HL-60 (cell line): ENCODE data around the gene TSC22D4.

Source experiments
- DNase-seq, 2 experiments: peaks; one replicate each; pipeline ENCODE4 v3.0.0-alpha.2; 2010 to 2020; ENCODE audit warnings: low read depth in 1 of 2, low spot score in 1 of 2
- H3K27ac ChIP-seq: fragments of 250-450 bp; sonication (Bioruptor Pico); replicated peaks from 2 replicates; pipeline ENCODE4 v1.5.1; 2020; ENCODE audit warnings: mild to moderate bottlenecking, moderate library complexity
- H3K27me3 ChIP-seq: fragments of 250-450 bp; sonication (Bioruptor Pico); 2 replicates; pipeline ENCODE4 v1.5.1; 2021; ENCODE audit warnings: mild to moderate bottlenecking, moderate library complexity; ENCODE audit not compliant: insufficient read depth, poor library complexity, severe bottlenecking
- H3K4me3 ChIP-seq: replicated peaks from 2 replicates; pipeline ENCODE4 v1.5.1; 2011; ENCODE audit warnings: mild to moderate bottlenecking, control low read depth, low read length; ENCODE audit not compliant: insufficient read depth
- CTCF ChIP-seq: IDR thresholded peaks from one replicate; pipeline ENCODE4 v1.5.1; 2011; ENCODE audit warnings: low read length, control low read depth, inconsistent platforms; ENCODE audit not compliant: insufficient read depth
- GABPA ChIP-seq: IDR thresholded peaks from 2 replicates; pipeline ENCODE4 v1.6.1; 2012; ENCODE audit warnings: low read depth
- POLR2AphosphoS5 ChIP-seq: IDR thresholded peaks from 2 replicates; pipeline ENCODE4 v1.6.1; 2012; ENCODE audit warnings: low read depth
- SPI1 ChIP-seq: IDR thresholded peaks from 2 replicates; pipeline ENCODE4 v1.6.1; 2012; ENCODE audit warnings: low read depth, mild to moderate bottlenecking, borderline replicate concordance
- TF ChIP-seq, protein P1 (sequence below): IDR thresholded peaks from 2 replicates; pipeline ENCODE4 v1.6.1; 2012; ENCODE audit warnings: low read depth; ENCODE audit not compliant: insufficient replicate concordance

The TSC22D4 gene

DNA sequence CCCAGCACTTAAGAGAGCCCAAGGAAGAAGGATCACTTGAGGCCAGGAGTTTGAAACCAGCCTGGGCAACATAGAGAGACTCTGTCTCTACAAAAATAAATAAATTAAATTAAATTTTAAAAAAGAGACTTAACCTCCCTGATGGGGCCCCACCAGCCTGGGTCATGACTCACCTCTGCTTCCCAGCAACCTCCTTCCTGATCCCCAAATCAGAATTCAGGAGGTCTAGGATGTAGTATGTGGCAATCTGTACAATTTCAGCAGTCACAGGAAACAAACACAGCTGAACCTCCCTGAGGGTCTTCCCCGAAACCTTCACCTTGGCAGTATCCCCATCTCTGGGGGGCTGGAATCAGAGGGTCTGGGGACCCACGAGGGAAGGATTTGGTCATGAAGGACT is 33.0 kb downstream of the TSC22D4 start:
- no peak overlapping the region for H3K4me3 ChIP-seq
- H3K27ac ChIP-seq = no peak overlapping the region
- no peak for DNase-seq
- H3K27me3 ChIP-seq = no peaks in the 10 kb centered on the region
- TF ChIP-seq POLR2AphosphoS5 = no peak

DNA sequence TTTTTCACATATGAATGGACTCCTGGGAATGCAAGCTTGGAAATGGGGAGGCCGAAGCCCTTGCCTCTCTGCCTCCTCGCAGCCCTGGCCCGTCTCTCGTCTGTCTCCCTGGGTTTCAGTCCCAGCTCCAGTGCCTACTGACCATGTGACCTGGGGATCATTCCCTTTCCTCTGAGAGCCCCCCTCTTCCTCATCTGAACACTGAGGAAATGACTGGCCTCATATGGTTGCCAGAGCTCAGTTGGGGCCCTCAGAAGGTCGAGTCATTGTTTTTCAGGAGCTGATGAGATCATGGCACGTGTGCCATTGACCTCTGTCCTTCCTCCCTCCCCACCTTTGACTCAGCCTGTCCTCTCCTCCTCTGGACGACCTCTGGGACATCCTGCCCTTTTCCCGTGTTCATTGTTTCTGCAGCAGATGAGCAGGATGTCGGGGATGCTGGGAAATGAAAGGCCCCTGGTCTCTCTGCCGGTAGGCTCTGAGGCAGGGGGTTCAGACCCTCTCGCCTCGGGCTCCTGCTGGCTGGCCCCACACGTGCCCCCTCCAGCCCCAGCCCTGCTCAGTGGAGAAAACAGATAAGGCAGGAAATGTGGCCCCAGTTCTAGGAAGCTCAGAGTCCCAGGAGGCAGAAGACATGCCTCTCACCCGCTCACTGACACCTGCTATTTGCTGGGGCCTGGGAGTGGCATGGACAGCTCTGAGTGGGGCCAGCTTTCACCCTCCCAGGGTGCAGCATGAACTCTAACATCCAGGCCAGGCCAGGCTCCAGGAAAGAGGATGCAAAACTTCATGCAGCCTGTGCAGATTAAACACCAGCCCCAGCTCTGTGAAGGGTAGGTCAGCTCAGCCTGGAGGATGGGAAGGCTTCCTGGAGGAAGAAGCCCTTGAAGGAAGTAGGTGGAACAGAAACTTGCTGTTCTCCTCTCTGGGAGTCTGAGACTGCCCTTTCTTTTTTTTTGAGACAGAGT is 34.4 kb downstream of the TSC22D4 start:
- Histone ChIP-seq H3K27ac (no peak overlapping the region), H3K27me3 (no peaks in the 10 kb centered on the region), H3K4me3 (no peak overlapping the region)
- no peak for TF ChIP-seq CTCF
- no peak for TF ChIP-seq GABPA
- TF ChIP-seq SPI1 = no peak
- TF ChIP-seq, protein P1, sequence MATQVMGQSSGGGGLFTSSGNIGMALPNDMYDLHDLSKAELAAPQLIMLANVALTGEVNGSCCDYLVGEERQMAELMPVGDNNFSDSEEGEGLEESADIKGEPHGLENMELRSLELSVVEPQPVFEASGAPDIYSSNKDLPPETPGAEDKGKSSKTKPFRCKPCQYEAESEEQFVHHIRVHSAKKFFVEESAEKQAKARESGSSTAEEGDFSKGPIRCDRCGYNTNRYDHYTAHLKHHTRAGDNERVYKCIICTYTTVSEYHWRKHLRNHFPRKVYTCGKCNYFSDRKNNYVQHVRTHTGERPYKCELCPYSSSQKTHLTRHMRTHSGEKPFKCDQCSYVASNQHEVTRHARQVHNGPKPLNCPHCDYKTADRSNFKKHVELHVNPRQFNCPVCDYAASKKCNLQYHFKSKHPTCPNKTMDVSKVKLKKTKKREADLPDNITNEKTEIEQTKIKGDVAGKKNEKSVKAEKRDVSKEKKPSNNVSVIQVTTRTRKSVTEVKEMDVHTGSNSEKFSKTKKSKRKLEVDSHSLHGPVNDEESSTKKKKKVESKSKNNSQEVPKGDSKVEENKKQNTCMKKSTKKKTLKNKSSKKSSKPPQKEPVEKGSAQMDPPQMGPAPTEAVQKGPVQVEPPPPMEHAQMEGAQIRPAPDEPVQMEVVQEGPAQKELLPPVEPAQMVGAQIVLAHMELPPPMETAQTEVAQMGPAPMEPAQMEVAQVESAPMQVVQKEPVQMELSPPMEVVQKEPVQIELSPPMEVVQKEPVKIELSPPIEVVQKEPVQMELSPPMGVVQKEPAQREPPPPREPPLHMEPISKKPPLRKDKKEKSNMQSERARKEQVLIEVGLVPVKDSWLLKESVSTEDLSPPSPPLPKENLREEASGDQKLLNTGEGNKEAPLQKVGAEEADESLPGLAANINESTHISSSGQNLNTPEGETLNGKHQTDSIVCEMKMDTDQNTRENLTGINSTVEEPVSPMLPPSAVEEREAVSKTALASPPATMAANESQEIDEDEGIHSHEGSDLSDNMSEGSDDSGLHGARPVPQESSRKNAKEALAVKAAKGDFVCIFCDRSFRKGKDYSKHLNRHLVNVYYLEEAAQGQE = no peak
- TF ChIP-seq POLR2AphosphoS5 = no peak
- no peak for DNase-seq

GRCh38 chr7:100443096-100443840 is 35.7 kb downstream of the TSC22D4 start:
- DNase-seq = no peak

More at GRCh38 chr7:100443096-100443840, 35.7 kb downstream of the TSC22D4 start:
- Histone ChIP-seq H3K27me3 (no peaks in the 10 kb centered on the region), H3K27ac (no peak overlapping the region), H3K4me3 (no peak overlapping the region)
- TF ChIP-seq GABPA (no peak), POLR2AphosphoS5 (no peak), SPI1 (no peak), CTCF (no peak)
- TF ChIP-seq, protein P1 = no peak
